Gastroesophageal sphincter (tissue), 3 donors: ENCODE measurements around the gene AZGP1.

Experiments
- CTCF ChIP-seq, 4 experiments: fragments of 200-600 bp in 2 of 4; fragments of 450-650 bp in 2 of 4; sonication (generic) in 1 of 4; IDR thresholded peaks; one replicate each; pipeline ENCODE4 v1.5.1; 2017 to 2019; ENCODE audit warnings: antibody characterized with exemption in 4 of 4, mild to moderate bottlenecking in 2 of 4, moderate library complexity in 2 of 4
- EP300 ChIP-seq: sonication (generic); formaldehyde crosslinking; IDR thresholded peaks from one replicate; pipeline ENCODE4 v1.6.1; 2017; ENCODE audit warnings: antibody characterized with exemption, mild to moderate bottlenecking
- POLR2A ChIP-seq, 2 donors: fragments of 450-650 bp; IDR thresholded peaks; one replicate each; pipeline ENCODE4 v1.6.1; 2017; ENCODE audit warnings: antibody characterized with exemption in 2 of 2, mild to moderate bottlenecking in 2 of 2, moderate library complexity in 1 of 2
- POLR2AphosphoS5 ChIP-seq: sonication (generic); formaldehyde crosslinking; IDR thresholded peaks from one replicate; pipeline ENCODE4 v1.6.1; 2017; ENCODE audit warnings: antibody characterized with exemption

- TF ChIP-seq POLR2A (IDR thresholded peaks at IDR 0.05) = no peak
- no peak for TF ChIP-seq EP300
- no peak for TF ChIP-seq CTCF (IDR thresholded peaks at IDR 0.05)
- TF ChIP-seq POLR2AphosphoS5 = no peak
Observed at GRCh38 chr7:99938296-99938695, 37.5 kb downstream of the AZGP1 start.
